Suprapubic skin (tissue), 3 donors: Measurements from ENCODE around the gene TRMT112.

ENCODE experiments used
- POLR2A ChIP-seq, 2 donors: fragments of 450-650 bp; IDR thresholded peaks; one replicate each; pipeline ENCODE4 v1.6.1; 2017; ENCODE audit warnings: antibody characterized with exemption in 2 of 2, mild to moderate bottlenecking in 2 of 2, moderate library complexity in 2 of 2
- TF ChIP-seq, protein P1 (sequence below), 2 donors: fragments of 200-600 bp in 1 of 2; fragments of 450-650 bp in 1 of 2; sonication (generic) in 1 of 2; IDR thresholded peaks; one replicate each; pipeline ENCODE4 v1.5.1; 2016 to 2019; ENCODE audit warnings: antibody characterized with exemption in 2 of 2, mild to moderate bottlenecking in 1 of 2, moderate library complexity in 1 of 2

DNA sequence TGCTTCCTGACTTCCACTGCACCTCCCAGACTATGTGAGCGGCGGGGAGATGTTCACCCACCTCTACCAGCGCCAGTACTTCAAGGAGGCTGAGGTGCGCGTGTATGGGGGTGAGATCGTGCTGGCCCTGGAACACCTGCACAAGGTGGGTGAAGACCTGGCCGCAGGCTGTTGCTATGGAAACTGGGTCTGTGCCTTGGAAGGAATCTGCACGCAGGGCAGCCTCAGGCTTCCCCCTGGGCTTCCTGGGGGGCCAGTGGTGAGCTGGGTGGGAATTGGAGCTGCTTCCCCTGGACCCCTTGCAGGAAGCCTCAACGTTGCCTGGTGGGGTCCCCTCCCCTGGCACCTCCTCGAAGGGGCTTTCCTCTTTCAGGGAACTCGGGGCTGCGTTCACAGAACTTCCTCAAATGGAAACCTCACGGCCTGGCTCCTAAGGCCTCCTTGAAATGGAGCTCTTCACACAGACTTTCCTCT lies 43.1 kb upstream of the TRMT112 start:
- TF ChIP-seq, protein P1, sequence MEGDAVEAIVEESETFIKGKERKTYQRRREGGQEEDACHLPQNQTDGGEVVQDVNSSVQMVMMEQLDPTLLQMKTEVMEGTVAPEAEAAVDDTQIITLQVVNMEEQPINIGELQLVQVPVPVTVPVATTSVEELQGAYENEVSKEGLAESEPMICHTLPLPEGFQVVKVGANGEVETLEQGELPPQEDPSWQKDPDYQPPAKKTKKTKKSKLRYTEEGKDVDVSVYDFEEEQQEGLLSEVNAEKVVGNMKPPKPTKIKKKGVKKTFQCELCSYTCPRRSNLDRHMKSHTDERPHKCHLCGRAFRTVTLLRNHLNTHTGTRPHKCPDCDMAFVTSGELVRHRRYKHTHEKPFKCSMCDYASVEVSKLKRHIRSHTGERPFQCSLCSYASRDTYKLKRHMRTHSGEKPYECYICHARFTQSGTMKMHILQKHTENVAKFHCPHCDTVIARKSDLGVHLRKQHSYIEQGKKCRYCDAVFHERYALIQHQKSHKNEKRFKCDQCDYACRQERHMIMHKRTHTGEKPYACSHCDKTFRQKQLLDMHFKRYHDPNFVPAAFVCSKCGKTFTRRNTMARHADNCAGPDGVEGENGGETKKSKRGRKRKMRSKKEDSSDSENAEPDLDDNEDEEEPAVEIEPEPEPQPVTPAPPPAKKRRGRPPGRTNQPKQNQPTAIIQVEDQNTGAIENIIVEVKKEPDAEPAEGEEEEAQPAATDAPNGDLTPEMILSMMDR (IDR thresholded peaks at IDR 0.05), result no peak
- no peak for TF ChIP-seq POLR2A (IDR thresholded peaks at IDR 0.05)
